Smooth muscle cell of the brain vasculature (primary cell): ENCODE results near the gene GJD3.

ENCODE experiments used
- DNase-seq: peaks from one replicate; pipeline ENCODE4 v3.0.0-alpha.2; 2012; ENCODE audit warnings: low read depth, low spot score

The GJD3 gene

DNA sequence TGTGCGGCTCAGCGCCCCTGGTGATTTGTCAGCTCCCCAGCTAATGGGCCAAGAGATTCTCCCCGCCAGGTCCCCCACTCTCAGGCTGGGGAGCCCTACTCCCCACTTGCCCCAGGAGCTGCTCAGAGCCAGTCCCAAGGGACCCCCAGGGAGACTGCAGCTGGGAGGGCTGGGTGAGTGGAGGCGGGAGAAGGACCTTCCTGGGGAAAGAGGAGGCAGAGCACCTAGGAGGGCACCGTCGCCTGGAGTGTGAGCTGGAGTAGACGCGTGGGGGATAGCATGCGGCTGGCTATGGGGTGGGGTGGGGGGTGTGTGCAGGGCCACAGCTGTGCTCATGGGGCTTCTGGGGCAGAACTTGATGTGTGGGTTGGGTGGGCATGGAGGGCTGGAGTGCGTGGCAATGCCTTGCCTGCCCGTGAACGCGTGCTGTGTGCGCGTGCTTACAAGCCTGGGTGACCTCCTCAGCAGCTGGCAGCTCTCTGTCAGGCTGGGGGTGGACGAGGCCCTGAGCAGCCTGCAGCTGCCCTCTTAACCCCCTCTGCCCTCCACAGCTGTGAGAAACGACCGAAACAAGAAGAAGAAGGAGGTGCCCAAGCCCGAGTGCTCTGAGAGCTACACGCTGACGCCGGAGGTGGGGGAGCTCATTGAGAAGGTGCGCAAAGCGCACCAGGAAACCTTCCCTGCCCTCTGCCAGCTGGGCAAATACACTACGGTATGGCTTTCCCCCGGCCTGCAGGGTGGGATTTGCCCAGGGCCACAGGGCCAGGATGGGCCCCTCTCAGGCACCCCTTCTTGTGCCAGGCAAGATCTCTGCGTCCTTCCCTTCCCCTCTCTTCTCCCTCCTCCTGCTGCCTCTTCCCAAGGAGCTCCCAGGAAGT is 12.9 kb downstream of the GJD3 start:
- no peak for DNase-seq

DNA sequence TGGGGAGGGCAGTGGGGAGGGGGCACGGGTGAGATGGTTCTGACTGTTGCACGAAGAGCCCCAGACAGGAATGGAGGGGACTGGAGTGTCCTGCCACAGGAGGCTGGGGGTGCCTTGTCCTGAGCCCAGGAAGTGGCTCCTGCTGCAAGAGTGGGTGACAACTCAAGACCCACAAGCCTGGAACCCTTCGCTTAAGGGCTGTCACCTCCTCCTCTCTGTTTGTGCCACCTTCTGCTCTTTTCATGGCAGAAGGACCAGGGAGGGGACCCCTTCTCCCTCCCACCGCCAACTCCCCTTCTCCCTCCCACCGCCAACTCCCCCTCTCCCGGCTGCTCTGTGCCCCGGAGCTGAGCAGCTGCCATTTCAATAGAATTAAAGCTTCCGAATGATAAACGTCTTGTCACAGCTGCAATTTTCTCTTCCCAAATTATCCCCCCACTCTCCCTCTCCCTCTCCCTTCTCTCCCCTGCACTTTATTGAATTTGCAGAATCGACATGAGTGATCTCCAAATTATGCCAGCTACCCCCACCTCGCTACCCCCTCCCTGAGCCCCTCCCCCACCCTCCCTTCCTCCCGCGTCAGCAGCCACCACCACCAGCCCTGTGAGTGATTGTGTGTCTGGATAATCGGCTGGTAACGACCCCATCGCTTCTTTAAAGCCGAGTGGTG is 13.7 kb downstream of the GJD3 start:
- no peak for DNase-seq

DNA sequence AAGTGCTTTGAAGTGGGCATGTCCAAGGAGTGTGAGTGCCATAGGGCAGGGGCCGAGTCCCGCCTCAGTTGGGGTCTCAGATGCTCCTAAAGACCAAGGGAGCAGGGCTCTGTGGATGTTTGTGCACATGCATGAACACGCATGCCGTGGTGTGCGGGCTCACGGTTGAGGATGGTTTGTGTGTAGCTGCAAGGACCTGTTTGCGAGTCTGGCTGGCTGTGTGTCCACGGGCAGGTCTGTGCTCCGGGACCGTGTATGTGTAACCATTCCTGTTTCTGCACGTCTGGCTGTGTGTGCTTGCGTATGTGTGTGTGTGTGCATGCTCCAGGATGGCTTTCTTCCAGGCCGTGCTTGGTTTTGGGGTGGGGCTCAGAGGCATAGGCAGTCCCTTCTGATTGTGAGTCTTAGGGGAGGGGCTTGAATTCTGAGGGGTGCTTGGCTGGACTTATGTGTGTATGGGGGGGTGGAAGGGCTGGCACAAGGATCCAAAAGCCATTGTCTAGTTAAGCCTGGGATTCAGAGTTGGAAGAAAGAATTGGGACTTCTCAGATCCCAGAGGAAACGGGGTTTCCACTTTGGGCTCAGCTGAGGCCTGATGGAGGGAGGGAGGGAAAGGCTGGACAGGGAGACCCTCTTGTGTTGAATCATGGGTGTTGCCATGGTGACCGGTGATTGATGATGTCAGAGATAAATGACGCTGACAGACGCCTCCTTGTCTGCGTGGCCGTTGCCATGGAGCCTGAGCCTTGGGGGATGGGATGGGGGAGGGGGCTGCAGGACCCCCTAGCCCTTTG is 14.4 kb downstream of the GJD3 start:
- no peak for DNase-seq

- DNase-seq: no peak
Measured at GRCh38 chr17:40349477-40349894, 15.1 kb downstream of the GJD3 start.

GRCh38 chr17:40348562-40349476 is 15.7 kb downstream of the GJD3 start:
- no peak for DNase-seq

DNA sequence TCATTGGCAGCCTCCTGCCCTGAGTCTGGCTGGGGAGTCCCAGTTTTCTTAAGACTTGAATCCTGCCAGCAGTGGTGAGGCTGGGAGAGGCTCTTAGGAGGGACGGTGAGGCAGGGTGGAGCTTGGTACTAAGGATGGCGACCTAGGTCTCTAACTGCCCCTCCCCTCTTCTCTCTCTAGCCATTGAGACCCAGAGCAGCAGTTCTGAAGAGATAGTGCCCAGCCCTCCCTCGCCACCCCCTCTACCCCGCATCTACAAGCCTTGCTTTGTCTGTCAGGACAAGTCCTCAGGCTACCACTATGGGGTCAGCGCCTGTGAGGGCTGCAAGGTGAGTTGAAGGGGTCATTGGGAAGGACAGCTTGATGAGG is 16.4 kb downstream of the GJD3 start:
- no peak for DNase-seq

DNA sequence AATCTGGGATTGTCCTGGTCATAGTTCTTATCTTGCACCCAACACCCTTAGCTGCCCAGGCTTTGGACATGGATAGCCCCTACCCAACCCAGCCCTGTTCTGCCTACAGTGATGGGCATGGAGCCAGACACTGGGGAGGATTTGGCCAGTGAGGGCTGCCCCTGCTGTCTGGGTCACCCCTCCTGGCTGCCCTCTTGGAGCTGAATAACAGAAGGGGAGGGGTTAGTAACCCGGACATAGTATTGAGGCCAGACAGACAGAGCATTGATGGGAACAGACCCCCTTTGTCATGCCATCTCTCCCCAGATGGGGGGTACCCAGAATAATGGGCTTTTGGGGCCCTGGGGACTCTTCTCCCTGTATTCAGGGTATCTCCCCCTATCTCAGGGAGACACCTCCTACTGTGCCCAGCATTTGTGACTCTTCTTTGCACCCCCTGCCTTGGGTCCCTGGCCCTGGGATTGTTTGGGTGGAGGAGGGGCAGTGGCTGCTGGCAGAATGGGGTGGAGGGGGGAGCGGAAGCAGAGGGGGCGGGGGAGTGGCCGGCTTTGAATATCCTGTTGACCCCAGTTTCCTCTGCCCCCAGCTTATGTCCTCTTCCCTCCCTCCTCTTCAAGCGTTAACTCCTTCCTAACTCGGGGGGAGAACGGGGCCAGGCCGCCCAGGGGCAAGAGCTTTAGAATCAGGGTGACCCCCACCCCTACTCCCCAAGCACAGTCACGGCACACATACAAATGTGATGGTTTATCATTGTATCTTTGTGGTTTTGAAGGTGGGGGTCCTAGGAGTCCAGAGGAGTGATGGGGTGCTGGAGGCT is 17.0 kb downstream of the GJD3 start:
- DNase-seq: no peak

- DNase-seq: no peak
Measured at GRCh38 chr17:40346765-40347158, 17.8 kb downstream of the GJD3 start.

- DNase-seq: no peak
Measured at GRCh38 chr17:40345994-40346764, 18.4 kb downstream of the GJD3 start.

- no peak for DNase-seq
Measured at GRCh38 chr17:40345161-40345993, 19.2 kb downstream of the GJD3 start.

GRCh38 chr17:40344421-40345160 is 19.9 kb downstream of the GJD3 start:
- no peak for DNase-seq

DNA sequence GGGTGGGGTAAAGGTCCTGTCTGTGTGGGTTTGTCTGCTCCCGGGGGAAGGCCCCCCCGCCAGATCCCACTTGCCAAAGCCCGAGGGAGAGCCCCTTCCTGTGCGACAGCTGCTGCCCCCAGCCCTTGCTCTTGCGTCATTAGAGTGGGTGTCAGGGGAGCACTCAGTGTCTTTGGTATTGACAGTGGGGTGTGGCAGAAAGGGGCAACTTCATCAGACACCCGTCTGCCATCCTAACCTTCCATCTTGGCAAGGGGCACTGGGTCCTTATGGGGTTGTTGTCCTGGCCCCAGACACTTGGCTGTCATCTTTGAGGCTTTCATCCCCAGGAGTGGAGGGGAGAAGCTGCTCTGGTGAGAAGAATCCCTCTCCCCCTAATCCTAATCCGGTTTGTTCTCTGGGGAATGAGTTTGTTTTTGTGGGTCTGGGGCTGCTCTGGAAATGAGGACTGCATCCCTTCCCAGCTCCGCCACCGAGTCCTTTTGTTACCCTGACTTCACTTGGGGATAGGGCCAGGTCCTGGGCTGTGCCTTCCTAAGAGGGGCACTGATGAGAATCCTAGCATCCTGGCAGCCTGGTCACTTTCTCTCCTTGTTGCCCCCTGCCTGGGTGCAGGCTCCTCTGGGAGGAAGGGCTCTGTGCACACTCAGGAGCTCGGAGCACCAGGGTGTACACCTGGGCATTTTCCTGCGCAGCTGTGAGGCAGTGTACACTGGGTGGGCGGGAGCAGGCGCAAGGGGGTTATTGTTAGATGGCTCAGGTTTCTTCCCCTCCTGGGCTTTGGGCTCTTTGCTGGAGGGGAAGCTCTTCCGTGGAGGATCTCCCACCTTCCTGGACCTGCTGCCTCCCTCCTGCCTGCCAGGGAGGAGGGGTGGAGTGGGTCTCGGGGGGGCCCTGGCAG is 21.1 kb downstream of the GJD3 start:
- DNase-seq: no peak

GRCh38 chr17:40342504-40343218 is 21.9 kb downstream of the GJD3 start:
- DNase-seq: no peak

GRCh38 chr17:40341808-40342503 is 22.6 kb downstream of the GJD3 start:
- DNase-seq: no peak

DNA sequence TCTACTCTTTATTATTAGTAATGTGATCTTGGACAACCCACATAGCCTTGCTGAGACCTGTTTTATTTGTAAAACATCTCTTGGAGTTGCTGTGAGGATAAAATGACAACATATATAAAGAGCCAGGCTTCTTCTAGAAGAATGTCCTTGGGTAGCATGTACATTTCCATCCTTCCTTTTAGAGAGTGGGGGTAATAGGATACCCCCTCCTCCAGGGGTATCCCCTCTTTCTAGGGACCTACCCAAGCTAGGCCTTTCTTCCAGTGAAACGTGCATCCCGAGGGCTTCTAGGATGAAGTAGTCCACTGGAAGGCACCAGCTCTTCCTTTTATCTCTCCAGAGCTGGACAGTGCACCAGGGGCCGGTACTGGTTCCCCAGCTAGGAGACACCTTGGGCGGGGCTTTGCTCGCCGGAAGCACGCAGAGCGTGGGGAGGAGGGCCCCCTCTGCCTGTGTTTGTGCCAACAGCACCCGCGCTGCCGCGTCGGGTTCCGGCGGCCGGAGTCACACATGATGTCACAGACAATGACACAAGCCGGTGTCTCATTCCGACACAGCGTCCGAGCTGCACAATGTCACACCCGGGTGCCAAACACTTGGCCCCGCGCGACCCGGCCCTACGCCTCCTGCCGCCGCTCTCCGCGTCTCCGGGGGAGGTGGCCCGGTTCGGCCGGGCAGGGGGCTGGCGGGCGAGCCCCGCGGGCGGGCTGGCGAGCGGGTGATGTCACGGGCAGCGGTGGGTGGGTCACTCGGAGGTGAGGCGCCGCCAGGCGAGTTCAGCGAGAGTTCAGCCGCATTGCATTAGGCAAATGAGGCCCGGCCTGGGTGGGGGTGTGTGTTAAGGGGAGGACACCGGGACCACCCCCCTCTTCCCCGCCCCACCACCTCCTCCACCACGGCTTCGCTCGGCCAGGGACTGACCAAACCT is 23.4 kb downstream of the GJD3 start:
- DNase-seq: no peak
